H1 (cell line): ENCODE measurements around the gene RARRES2. TPM values are rescaled to one million over a fixed set of nuclear protein-coding genes. Genes with fewer than 3 reads are reported as not detected.

ENCODE experiments used
- BCL11A ChIP-seq, 2 experiments: IDR thresholded peaks; one replicate each; pipeline ENCODE4 v1.6.1; 2011; ENCODE audit warnings: low read depth in 2 of 2, low read length in 2 of 2, mild to moderate bottlenecking in 2 of 2
- CHD2 ChIP-seq: IDR thresholded peaks from 2 replicates; pipeline ENCODE4 v1.6.1; 2012; ENCODE audit warnings: low read length, improper control_type of control experiment
- EGR1 ChIP-seq: IDR thresholded peaks from 2 replicates; pipeline ENCODE4 v1.6.1; 2011; ENCODE audit warnings: low read depth, low read length, borderline replicate concordance
- KDM4A ChIP-seq: IDR thresholded peaks from one replicate; pipeline ENCODE4 v1.7.1; 2012; ENCODE audit warnings: low read depth, mild to moderate bottlenecking, moderate library complexity, low read length, inconsistent platforms; ENCODE audit not compliant: severe bottlenecking
- MAX ChIP-seq: IDR thresholded peaks from 2 replicates; pipeline ENCODE4 v1.6.1; 2012; ENCODE audit warnings: inconsistent platforms
- NRF1 ChIP-seq: IDR thresholded peaks from 2 replicates; pipeline ENCODE4 v1.6.1; 2011; ENCODE audit warnings: mild to moderate bottlenecking, low read depth, low read length, improper control_type of control experiment
- PHF8 ChIP-seq: fragments of 200-600 bp; sonication (generic); conservative IDR thresholded peaks from 2 replicates; pipeline ENCODE4 v1.7.1; 2012; ENCODE audit warnings: low read depth, mild to moderate bottlenecking, inconsistent platforms, low read length, moderate library complexity
- RFX5 ChIP-seq: IDR thresholded peaks from 2 replicates; pipeline ENCODE4 v1.6.1; 2011; ENCODE audit warnings: low read depth, low read length, improper control_type of control experiment, borderline replicate concordance
- SUZ12 ChIP-seq: fragments of 200-600 bp; sonication (generic); IDR thresholded peaks from 2 replicates; pipeline ENCODE4 v1.6.1; 2012; ENCODE audit warnings: mild to moderate bottlenecking, inconsistent platforms, low read length, moderate library complexity, mixed read lengths
- TEAD4 ChIP-seq: IDR thresholded peaks from 2 replicates; pipeline ENCODE4 v1.6.1; 2012; ENCODE audit warnings: low read depth, low read length, inconsistent platforms, mixed read lengths
- polyA plus RNA-seq, 7 experiments: library from polyadenylated mRNA; depleted of rRNA in 3 of 7; stranded (reverse) in 5 of 7; unstranded in 2 of 7; fragments of >200 nt in 5 of 7; fragments of 200-250 nt in 2 of 7; gene quantifications; 1 replicate in 5 of 7; 2 replicates in 1 of 7; 4 replicates in 1 of 7; pipeline versions ENCODE4 v1.2.1 to v1.2.3, GENCODE V29; 2011 to 2013; ENCODE audit warnings: missing spikeins in 2 of 7, mixed read lengths in 2 of 7
- total RNA-seq: library from RNA; stranded (reverse); fragmentation: NEBNext Ultra II Directional; extraction: Animal tissue kit (Norgen Biotek cat#: 25700); gene quantifications from 2 replicates; pipeline ENCODE4 v1.2.1, GENCODE V29; 2021
- TF ChIP-seq, protein P1 (sequence below), 3 experiments: IDR thresholded peaks; 1 replicate in 2 of 3; 2 replicates in 1 of 3; pipeline versions ENCODE4 v1.5.1 to v1.6.1; 2011; ENCODE audit warnings: low read length in 3 of 3, mild to moderate bottlenecking in 3 of 3, inconsistent platforms in 2 of 3, low read depth in 1 of 3, moderate library complexity in 1 of 3; ENCODE audit not compliant: insufficient read depth in 1 of 3; ENCODE audit errors: control extremely low read depth in 1 of 3

RARRES2 gene
- total and polyA plus RNA-seq, 2 of the 8 experiments (the other 6 are each of a cell fraction or from before 2014, with no cell fraction given): 254 to 441 TPM

DNA sequence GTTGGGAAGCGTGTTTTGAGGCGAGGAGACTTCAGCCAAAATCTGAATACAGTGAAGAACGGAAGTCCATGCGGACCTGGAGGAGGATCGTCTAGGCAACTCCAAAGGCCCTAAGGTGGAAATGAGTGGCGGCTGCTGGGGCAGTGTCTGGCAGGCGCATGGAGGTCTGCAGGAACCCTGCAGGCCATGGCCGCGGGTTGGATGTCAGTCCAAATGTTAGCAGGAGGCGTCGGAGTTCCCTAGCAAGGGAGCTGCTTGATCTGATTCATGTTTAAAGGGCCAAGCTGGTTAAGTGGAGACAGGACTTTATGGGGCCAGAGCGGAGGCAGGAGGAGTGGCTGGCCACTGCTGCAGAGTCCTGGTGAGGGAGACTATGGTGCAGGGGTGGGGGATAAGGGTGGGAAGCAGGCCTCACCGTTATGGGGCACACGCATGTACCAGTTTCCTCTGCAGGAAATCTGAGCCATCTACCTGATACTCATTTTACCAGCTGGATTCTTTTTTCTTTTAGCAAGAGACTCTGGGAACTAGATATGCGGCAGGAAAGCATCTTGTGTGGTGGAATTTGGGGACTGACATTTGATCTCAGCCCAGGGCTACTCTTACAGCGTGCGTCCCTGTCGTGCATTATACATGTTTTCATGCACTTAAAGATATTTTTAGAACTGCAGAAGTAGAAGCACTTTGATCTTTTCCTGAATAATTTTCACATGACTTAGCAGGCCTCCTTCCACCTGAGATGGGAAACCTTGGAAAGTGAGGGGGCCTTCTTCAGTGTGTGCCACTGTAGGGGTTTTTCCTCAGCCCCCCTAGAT lies 20.6 kb upstream of the RARRES2 start (continued):
- TF ChIP-seq KDM4A: no peak
- TF ChIP-seq RFX5: no peak
- TF ChIP-seq NRF1: no peak
- no peak for TF ChIP-seq CHD2
- no peak for TF ChIP-seq TEAD4
- no peak for TF ChIP-seq SUZ12
- no peak for TF ChIP-seq PHF8
- TF ChIP-seq EGR1: no peak
- TF ChIP-seq MAX: no peak
- no peak for TF ChIP-seq BCL11A (IDR thresholded peaks at IDR 0.05; ENCODE audit: low read depth in 2 of 2, low read length in 2 of 2)
- TF ChIP-seq, protein P1, sequence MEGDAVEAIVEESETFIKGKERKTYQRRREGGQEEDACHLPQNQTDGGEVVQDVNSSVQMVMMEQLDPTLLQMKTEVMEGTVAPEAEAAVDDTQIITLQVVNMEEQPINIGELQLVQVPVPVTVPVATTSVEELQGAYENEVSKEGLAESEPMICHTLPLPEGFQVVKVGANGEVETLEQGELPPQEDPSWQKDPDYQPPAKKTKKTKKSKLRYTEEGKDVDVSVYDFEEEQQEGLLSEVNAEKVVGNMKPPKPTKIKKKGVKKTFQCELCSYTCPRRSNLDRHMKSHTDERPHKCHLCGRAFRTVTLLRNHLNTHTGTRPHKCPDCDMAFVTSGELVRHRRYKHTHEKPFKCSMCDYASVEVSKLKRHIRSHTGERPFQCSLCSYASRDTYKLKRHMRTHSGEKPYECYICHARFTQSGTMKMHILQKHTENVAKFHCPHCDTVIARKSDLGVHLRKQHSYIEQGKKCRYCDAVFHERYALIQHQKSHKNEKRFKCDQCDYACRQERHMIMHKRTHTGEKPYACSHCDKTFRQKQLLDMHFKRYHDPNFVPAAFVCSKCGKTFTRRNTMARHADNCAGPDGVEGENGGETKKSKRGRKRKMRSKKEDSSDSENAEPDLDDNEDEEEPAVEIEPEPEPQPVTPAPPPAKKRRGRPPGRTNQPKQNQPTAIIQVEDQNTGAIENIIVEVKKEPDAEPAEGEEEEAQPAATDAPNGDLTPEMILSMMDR (IDR thresholded peaks at IDR 0.05; ENCODE audit: control extremely low read depth in 1 of 3, insufficient read depth in 1 of 3, low read depth in 1 of 3, low read length in 3 of 3): no peak
